ENCODE data around the gene ITGB1BP1.

Gene ITGB1BP1

DNA sequence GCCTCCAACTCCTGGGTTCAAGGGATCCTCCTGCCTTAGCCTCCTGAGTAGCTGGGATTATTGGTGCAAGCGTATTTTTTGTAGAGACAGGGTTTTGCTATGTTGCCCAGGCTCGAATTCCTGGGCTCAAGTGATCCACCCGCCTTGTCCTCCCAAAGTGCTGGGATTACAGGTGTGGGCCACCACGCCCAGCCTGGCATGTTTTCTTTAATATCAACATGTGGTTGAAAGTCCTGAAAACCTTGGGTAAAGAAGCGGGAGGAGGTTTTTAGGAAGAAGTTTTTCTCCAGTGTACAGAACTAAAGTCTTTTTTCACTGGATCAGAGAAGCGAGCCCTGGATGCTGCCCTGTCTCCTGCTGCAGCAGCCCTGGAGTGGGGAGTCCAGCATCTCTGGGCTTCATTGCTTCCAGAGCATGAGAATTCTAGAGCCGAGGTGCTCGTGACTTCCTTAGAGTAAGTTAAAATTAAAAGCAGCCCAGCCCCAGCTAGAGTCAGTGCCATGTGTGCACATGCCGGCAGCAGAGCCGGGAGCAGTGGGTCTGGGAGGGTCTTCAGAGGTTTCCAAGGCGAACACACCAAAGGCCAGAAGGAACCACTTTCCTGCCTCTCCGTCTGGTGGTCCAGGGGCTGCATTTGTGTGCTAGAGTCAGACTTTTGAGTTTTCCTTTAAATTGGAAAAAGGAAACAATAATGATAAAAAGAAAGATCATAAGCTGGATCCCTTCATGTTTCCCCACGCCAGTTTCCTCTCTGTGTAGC lies 31.2 kb downstream of the ITGB1BP1 start:
- no peak for DNase-seq (ENCODE audit: insufficient read length, low spot score)
- no peak for FAIRE-seq
- TF ChIP-seq, protein P1, sequence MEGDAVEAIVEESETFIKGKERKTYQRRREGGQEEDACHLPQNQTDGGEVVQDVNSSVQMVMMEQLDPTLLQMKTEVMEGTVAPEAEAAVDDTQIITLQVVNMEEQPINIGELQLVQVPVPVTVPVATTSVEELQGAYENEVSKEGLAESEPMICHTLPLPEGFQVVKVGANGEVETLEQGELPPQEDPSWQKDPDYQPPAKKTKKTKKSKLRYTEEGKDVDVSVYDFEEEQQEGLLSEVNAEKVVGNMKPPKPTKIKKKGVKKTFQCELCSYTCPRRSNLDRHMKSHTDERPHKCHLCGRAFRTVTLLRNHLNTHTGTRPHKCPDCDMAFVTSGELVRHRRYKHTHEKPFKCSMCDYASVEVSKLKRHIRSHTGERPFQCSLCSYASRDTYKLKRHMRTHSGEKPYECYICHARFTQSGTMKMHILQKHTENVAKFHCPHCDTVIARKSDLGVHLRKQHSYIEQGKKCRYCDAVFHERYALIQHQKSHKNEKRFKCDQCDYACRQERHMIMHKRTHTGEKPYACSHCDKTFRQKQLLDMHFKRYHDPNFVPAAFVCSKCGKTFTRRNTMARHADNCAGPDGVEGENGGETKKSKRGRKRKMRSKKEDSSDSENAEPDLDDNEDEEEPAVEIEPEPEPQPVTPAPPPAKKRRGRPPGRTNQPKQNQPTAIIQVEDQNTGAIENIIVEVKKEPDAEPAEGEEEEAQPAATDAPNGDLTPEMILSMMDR (IDR thresholded peaks at IDR 0.05; ENCODE audit: insufficient read depth, missing control alignments) = no peak

DNA sequence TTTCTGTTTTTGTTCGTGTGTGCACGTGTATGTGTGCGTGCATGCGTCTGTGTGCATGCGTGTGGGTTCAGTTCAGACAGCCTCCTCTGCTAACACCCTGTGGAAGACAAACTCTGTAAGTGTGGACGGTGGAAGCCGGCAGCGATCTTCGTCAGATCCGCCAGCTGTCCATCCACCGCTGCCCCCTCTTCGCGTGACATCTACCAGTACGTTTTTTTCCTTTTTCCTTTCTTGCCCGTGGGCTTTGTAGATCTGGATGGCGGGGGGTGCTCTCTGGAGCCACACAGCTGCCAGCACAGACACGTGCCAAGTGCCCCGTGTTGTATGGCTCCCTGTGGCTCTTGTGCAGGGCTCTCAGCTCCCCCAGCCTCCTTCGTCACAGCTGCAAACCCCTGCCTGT lies 32.3 kb downstream of the ITGB1BP1 start:
- DNase-seq (ENCODE audit: insufficient read length, low spot score) (no peak), FAIRE-seq (no peak)
- TF ChIP-seq, protein P1 (IDR thresholded peaks at IDR 0.05; ENCODE audit: insufficient read depth, missing control alignments) = no peak

DNA sequence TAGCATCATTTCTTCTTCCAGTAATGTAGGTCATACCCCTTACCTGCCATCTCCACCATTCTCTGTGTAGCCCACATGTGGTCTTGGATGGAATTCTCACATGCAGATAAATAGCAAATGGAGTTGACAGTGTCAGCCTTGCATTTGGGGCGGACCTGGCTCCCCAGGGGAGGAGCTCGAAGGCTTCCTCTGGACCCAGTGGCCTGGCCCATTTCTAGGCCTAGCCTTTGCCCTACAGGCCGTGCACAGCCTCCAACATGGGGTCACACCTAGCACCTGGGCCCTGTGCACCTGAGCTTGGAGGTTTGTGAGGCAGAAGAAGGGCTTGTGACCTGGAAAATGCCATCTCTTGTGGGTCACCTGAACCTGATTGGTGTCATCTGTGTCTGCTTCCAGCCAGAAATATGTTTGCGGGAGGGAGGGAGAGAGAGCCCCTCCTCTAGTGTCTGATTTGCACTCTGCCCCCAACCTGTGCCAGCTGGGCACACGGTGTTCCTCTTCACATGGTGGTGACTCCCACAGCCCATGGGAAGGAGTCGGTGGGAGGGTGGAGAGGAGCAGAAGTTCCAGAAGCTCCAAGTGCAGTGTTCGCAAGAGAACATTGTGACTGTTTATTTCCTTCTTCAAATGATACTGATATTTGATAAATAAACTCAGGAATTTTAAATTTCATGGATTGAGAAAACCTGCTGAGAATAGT lies 33.0 kb downstream of the ITGB1BP1 start:
- FAIRE-seq = no peak
- DNase-seq (ENCODE audit: insufficient read length, low spot score) = no peak

DNA sequence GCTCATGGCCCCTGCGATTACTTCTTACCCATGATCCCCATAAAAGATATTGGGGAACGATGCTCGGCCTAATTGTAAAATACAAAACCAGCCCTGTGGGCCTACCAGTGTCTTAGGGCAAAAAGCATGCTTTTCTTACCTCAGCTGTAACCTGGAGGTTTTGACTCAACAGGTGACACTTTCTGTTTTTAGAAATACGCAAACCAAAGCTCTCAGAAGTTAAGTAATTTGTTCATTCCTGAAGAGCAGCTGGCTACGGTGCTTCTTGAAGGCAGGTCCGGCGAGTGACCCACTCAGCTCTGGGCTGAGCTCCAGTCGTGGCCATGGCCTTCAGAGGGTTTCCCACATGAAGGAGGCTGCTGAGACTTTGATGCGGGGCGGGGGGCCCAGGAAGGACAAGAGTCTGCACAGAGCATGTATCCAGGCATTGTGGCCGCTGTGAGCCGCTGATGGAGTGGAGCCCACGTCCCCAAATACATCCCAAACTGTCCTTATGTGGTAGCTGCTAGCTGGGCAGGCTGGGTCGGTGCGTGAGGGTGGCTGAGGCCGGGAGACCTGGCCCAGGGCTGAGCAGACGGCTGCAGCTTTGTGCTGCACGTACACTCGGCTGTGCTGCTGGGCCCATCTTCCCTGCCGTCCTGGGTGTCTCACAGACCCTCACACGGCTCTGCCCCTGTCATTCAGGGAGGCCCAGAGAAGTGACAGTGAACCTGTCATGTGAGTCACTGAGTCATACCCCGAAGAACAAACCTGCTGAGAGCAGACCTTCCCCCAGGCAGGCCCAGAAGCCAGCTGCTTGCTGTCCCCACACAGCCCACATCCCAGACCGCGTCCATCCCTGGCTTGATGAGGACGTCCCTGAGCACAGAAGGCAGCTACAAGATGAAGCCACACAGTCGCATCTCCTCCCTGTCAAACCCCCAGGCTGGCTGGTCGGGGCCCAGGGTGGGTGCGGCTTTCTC lies 34.1 kb downstream of the ITGB1BP1 start:
- DNase-seq (ENCODE audit: insufficient read length, low spot score) (no peak), FAIRE-seq (no peak)
- TF ChIP-seq, protein P1 (IDR thresholded peaks at IDR 0.05; ENCODE audit: insufficient read depth, missing control alignments) = no peak

More for the DNA sequence above, 33.0 kb downstream of the ITGB1BP1 start:
- TF ChIP-seq, protein P1 (IDR thresholded peaks at IDR 0.05; ENCODE audit: insufficient read depth, missing control alignments) = no peak

DNA sequence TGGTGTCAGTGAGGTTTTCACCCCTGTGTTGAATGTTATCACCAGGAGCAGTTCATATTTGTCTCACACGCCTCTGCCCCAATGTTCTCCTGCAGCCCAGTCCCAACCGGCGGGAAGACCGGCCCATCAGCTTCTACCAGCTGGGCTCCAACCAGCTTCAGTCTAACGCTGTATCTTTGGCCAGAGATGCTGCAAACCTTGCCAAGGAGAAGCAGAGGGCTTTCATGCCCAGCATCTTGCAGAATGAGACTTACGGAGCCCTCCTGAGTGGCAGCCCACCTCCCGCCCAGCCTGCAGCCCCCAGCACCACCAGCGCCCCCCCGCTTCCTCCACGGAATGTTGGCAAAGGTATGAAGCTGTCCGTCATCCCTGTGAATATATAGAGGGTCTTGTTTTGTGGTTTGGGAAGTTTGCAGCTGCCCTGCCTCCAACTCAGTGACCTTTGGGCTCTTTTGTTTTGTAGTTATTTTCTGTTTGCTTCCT lies 35.1 kb downstream of the ITGB1BP1 start:
- TF ChIP-seq, protein P1 (IDR thresholded peaks at IDR 0.05; ENCODE audit: insufficient read depth, missing control alignments) = no peak
- DNase-seq (ENCODE audit: insufficient read length, low spot score) (no peak), FAIRE-seq (no peak)

DNA sequence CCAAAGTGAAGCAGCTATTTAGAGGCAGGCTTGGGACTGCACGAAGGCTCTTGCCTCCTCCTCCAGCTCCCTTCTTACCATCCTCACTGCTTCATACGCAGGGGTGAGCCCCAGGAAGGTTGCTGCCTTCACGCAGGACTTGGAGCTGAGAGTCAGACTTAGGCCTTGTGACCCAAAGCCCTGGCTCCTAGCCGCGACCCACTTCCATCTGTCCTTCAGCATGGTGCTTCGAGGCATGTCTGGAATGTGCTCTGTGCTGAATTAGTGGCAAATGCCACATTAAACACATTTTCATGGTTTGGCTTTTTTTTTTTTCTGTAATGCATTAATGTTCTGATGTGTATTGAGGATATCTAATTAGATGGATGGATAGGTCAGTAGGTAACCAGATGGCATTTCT lies 37.5 kb downstream of the ITGB1BP1 start:
- TF ChIP-seq, protein P1 (IDR thresholded peaks at IDR 0.05; ENCODE audit: insufficient read depth, missing control alignments) = no peak
- FAIRE-seq = no peak
- DNase-seq (ENCODE audit: insufficient read length, low spot score) = no peak

Data from D721Med (cell line).